HTERT RPE-1 (cell line): Measurements from ENCODE around the gene ACTBL2.
"Not testable (repeated sequence)": the region's sequence is repeated elsewhere in the genome, so short reads cannot be mapped to it uniquely, and the experiment has no call there.

ENCODE experiments used
- in situ Hi-C: fragments of 300-500 bp; cut with MboI; formaldehyde crosslinking; loops from 4 replicates; pipeline ENCODE4 v1.14.3; 2020; ENCODE audit warnings: low sequenced_read_pairs

Gene ACTBL2

GRCh38 chr5:57494104-57495098 is 11.8 kb upstream of the ACTBL2 start:
- in situ Hi-C loops, result no loop called here

- in situ Hi-C loops, result no loop called here
Observed at GRCh38 chr5:57493034-57493433, 10.4 kb upstream of the ACTBL2 start.

- in situ Hi-C loops, result no loop called here
Observed at GRCh38 chr5:57492632-57493031, 10.0 kb upstream of the ACTBL2 start.

GRCh38 chr5:57491369-57491965 is 8.9 kb upstream of the ACTBL2 start:
- in situ Hi-C loops, result no loop called here

- in situ Hi-C loops, result no loop called here
Observed at GRCh38 chr5:57488215-57488955, 5.8 kb upstream of the ACTBL2 start.

GRCh38 chr5:57486027-57486602 is 3.5 kb upstream of the ACTBL2 start:
- in situ Hi-C loops, result no loop called here

GRCh38 chr5:57478826-57479225 is 3.8 kb downstream of the ACTBL2 start:
- in situ Hi-C loops, result no loop called here

- in situ Hi-C loops, result no loop called here
Observed at GRCh38 chr5:57476601-57477056, 6.0 kb downstream of the ACTBL2 start.

GRCh38 chr5:57470339-57470738 is 12.3 kb downstream of the ACTBL2 start:
- in situ Hi-C loops, result no loop called here

- in situ Hi-C loops, result no loop called here
Observed at GRCh38 chr5:57468481-57469163, 14.0 kb downstream of the ACTBL2 start.

- in situ Hi-C loops, result no loop called here
Observed at GRCh38 chr5:57466544-57466943, 16.1 kb downstream of the ACTBL2 start.

GRCh38 chr5:57460056-57460455 is 22.6 kb downstream of the ACTBL2 start:
- in situ Hi-C loops, result not testable (repeated sequence)

- in situ Hi-C loops, result no loop called here
Observed at GRCh38 chr5:57458443-57458842, 24.2 kb downstream of the ACTBL2 start.

GRCh38 chr5:57456531-57457135 is 26.0 kb downstream of the ACTBL2 start:
- in situ Hi-C loops, result no loop called here

GRCh38 chr5:57455511-57456455 is 26.8 kb downstream of the ACTBL2 start:
- in situ Hi-C loops, result no loop called here

GRCh38 chr5:57454896-57455295 is 27.7 kb downstream of the ACTBL2 start:
- in situ Hi-C loops, result no loop called here

- in situ Hi-C loops, result no loop called here
Observed at GRCh38 chr5:57453728-57454127, 28.9 kb downstream of the ACTBL2 start.

- in situ Hi-C loops, result no loop called here
Observed at GRCh38 chr5:57452885-57453284, 29.7 kb downstream of the ACTBL2 start.
